ENCODE results near the gene MED12.

DNA sequence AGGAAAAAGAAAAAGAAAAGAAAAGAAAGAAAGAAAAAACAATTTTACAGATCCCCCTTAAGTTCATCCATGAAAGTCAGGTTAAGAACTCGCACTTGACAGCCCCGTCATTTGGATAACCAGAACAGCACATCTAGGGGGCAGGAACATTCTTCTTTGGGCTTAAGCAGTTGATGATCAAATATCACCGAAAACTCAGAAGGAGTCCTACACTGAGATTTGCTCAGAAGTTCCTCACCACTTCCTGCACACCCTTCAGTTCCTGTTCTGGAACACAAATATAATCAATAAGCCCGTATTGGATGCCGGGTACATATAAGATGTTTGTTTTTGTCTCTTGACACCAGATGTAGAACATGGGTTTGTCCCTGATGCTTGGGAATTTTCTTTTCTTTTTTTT, 40.9 kb downstream of the MED12 start:
- TF ChIP-seq, protein P1, sequence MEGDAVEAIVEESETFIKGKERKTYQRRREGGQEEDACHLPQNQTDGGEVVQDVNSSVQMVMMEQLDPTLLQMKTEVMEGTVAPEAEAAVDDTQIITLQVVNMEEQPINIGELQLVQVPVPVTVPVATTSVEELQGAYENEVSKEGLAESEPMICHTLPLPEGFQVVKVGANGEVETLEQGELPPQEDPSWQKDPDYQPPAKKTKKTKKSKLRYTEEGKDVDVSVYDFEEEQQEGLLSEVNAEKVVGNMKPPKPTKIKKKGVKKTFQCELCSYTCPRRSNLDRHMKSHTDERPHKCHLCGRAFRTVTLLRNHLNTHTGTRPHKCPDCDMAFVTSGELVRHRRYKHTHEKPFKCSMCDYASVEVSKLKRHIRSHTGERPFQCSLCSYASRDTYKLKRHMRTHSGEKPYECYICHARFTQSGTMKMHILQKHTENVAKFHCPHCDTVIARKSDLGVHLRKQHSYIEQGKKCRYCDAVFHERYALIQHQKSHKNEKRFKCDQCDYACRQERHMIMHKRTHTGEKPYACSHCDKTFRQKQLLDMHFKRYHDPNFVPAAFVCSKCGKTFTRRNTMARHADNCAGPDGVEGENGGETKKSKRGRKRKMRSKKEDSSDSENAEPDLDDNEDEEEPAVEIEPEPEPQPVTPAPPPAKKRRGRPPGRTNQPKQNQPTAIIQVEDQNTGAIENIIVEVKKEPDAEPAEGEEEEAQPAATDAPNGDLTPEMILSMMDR (IDR thresholded peaks at IDR 0.05): no peak
- TF ChIP-seq POLR2AphosphoS5 (IDR thresholded peaks at IDR 0.05): no peak
- TF ChIP-seq POLR2A (IDR thresholded peaks at IDR 0.05): no peak
